NCI-H524 treated with DMSO at 0.1 percent for 48 hours (cell line): ENCODE data around the gene DOC2B.

Experiments used
- DNase-seq: peaks from one replicate; lab custom pipeline; 2025; lab: John Stamatoyannopoulos, UW

Gene DOC2B

DNA sequence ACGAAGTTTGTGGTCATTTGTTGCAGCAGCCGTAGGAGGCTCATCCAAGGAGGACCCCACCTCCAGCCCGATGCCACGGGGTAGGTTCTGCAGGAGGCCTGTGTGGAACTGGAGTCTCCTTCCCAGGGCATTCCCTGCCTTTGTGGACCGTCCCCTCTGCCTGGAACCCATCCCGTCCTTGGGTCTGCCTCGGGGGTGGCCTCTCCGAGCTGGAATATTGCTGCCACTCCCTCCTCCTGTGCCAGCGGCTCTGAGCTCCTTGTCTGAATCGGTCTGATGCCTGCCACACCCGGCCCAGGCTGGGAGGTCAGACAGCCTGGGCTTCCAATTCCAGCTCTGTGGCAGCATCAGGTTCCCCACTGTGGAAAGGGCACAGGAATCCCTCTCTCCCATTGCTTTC is 18.8 kb downstream of the DOC2B start:
- no peak for DNase-seq

DNA sequence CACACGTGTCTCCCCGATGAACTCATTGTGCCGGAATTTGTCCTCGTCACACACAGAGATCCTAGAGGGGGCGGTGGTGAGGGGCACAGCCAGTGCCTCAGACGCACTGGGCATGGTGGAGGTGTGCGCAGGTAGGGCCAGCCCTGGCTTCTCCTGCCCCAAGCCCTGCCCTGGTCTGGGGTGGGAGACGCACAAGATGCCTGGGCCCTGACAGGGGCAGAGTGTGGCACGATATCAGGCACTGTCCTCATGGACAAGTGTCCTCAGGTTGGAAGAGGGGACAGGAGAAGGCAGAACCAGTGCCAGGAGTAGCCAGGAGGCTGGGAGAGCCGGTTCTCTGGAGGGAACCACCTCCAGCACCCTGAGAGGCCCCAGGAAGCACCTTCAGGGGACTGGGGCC is 20.0 kb downstream of the DOC2B start:
- DNase-seq: no peak

DNA sequence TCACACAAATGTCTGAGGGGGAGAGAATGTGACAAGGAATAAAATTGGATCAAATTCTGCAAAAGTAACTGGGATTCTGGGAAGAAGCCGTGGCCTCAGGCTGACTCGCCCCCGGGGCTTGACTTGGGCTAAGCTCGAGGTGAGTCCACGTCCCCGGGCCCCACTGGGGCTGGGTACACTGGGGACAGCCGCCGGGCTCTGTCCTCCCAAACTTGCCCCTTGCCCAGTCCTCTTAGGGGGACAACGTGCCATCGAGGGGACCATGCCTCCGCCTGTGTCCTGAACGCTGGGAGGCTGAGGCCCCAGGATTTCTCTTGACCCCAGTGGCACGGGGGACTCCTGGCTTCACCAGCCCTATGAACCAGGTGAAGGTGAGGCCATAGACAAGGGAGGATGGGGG is 21.1 kb downstream of the DOC2B start:
- no peak for DNase-seq

DNA sequence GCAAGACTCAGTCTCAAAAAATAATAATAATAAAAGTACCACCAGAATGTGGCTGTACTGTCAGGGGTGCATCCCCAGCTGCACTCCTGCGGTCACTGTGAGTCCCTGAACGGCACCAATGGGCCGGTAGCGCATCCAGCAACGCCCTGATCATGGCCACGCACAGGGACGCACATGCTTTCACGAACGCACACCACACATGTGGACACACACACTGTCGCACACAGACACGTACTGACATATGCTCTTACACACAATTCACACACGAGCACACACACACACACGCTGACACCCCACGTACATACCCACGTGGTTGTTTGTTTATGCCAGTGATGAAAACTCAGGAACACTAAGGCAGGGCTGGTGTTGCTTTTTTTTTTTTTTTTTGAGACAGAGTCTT is 21.8 kb downstream of the DOC2B start:
- DNase-seq: no peak

DNA sequence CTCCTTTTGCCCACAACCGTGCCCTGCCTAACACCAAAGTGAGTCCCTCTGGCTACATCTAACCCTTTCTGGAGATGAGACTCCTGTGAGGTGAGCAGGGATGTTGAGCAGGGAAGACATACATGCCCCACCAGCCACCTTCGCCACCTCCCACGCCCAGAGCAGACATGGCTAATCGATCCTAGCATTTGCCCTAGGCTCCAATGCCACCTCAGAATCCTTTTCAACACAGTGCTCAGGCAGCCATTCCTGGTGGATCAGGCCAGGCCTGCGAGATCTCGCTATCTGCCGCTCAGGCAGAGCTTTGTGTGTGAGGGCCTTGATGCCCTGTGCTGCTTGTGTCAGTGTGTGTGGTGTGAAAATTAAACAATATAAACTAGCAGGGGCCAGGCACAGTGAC is 23.1 kb downstream of the DOC2B start:
- no peak for DNase-seq

DNA sequence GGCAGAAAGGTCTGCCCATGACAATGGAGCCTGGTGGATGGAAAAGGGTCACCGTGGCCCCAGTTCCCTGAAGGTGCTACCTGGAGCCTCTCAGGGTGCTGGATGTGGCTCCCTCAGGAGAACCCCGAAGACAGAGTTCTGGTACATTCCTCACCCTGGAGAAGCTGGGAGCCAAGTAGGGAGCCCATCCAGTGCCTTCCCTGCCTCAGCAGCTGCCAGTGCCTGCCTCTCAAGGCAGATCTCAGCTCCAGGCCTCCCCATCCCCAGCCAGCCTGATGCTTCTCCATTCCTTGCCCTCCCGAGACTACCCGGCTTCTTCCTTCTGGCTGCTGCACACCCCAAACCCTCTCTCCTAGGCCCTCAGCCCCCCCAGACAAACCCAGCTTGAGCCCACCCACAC is 23.5 kb downstream of the DOC2B start:
- DNase-seq: no peak

DNA sequence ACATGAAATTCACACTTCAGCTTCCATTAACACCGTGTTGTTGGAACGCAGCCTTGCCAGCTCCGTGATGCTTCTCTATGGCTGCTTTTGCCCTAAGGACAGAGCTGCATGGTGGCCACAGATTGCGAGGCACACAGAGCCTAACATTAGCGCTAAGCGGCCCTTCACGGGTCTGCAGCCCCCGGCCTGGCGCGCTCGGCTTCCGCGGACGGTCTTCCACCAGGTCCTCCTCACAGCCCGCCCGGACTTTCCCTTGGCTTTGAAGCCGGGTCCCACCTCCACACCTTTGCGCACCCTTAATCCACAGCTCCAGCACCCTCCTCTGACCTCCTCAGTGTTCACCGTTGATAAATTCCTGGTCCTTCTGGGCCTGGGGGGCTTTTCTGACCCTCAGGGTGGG is 24.5 kb downstream of the DOC2B start:
- no peak for DNase-seq

DNA sequence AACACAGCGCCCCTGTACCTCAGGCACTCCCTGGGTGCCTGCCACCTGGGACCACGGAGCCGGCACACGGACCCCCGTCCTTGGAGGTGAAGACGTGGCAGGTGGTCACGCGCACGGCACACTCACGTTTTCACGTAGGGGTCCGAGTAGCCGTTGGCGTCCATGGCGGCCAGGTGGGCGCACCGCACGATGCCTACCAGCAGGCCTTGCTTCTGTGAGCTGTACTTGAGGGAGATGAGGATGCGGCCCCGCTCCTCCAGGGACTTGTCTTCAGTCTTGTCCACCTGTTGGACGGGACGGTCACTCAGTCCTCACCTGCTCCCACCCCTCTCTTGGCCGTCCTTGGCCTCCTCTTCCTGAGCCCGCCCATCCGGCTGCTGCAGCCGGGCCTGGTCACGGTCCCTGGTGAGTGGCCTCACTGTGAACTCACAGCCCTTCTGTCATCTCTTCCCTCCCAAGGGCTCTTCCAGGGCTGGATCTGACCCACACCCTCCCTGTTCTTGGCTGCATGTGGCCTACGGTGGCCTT is 25.3 kb downstream of the DOC2B start:
- no peak for DNase-seq

DNA sequence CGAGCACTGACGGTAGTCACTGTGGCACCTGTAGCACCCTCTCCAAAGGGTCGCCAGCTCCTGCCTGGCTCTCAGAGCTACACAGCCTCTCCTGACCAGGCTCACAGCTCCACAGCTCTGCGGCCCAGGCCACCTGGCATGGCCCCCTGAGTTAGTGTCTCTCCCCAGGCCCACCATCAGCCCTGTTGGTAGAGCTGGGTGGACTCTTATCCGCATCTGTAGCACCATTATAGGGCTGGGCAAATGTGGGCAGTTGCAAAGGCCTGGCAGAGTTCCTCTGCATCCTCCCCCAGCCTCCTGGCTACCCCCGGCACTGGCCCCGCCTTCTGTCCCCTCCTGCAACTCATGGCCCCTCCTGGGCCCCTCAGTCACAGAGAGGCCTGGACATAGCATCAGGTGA is 25.9 kb downstream of the DOC2B start:
- DNase-seq: no peak

DNA sequence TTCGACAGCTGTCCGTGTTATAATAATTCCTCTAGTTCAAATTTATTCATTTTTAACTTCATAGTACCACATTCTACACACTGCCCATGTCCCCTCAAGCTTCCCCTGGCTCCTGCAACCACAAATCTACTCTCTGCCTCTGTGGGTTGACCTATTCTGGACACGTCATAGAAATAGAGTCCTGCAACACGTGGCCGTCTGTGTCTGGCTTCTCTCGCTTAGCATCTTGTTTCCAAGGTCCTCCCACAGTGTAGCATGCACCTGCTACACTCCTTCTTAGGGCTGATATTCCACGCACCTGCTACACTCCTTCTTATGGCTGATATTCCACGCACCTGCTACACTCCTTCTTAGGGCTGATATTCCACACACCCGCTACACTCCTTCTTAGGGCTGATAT is 27.6 kb downstream of the DOC2B start:
- DNase-seq: no peak

DNA sequence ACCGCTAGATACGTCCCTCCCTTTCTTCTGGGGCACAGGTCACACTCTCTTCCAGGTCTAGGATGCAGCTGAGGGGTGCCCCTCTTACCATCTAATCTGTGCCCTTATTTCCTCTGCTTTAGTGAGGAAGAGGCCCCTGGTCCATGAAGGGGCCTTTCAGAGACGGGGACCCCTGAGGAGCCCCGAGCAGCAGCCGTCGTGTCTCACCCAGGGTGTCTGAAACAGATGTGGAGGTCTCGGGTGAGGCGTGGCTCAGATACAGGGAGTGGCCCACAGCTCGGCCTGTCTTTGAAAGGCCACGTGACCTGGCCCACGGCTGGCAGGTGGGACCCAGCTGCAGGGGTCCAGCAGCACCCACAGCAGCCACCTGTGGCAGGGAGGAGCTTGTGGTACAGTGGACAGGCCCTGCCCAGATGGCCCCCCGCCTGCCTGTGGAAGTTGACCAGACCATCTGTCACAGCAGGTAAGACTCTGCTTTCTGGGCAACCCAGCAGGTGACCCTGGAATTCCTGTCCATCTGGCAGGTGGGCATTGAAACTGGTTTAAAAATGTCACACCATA is 28.5 kb downstream of the DOC2B start:
- no peak for DNase-seq

DNA sequence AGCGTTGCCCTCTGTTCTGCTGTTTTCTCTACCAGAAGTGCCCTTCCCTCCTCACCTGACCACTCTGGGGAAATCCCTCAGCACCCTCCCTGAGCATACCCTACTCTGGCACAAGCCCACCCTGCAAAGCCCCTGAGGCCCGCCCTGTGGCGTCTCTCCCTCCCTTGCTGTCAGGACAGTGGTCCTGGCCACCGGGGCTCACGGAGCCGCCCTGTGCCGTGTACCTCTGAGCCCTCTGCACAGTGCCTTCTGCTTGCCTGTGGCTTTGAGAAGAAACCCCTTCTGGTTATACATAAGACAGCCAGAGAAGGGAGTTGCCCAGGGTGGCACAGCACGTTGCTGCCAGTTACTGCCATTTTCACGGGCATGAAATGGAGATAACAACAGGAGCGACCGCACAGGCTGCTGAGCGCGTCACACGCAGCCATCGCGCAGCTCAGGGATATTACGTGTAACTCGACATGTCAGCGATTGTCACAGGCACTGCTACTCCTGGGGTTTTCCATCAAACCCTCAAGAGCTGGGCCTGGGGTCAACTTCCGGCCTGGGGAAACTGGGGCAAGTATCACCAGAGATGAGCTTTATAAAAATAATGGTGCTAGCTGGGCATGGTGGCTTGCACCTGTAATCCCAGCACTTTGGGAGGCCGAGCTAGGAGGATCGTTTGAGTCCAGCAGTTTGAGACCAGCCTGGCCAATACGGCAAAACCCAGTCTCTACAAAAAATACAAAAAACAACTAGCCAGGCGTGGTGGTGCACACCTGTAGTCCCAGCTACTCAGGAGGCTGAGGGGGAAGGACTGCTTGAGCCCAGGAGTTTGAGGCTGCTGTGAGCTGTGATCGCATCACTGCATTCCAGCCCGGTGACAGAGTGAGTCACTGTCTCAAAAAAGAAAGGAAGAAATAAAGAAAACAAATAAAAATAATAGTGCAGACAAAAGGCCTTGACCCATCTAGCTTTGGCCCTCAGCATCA is 29.3 kb downstream of the DOC2B start:
- no peak for DNase-seq

DNA sequence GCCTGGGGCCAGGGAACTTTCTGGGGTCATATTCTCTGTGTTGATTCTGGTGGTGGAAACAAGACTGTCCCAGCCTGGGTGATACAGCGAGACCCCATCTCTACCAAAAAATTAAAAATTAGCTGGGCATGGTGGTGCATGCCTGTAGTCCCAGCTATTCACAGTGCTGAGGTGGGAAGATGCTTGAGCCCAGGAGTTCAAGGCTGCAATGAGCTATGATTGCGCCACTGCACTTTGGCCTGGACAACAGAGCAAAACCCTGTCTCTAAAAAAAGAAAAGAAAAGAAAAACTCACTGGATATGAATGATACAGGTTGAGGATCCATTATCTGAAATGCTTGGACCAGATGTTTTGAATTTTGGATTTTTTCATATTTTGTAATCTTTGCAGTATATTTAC is 30.4 kb downstream of the DOC2B start:
- no peak for DNase-seq

DNA sequence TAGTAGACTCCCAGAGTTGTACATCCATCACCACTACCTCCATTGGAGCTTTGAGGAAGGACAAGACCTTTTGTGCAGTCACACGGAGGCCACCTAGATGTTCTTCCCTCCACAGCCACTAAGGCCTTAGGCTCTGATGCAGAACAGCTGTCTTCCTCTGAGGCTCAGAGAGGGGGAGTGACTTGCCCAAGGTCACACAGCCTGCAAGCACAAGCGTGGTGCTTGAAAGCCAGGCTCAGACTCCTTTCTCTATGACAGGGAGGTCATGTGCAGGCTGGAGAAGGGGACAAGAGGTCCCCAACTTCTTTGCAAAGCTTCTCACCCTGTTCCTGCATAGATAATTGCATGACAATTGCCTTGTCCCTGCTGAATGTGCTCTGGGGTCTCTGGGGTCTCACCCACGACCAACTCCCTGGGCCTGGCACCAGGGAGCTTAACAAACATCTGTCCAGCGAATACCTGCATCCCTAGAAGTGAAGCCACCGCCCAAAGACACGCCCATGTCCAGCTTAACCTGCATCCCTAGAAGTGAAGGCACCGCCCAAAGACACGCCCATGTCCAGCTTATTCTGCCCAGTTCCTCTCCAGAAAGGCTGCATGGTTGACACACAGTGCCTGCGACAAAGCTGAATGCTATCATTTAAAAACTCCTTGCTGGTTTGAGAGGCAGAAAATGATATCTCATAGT is 31.4 kb downstream of the DOC2B start:
- no peak for DNase-seq

DNA sequence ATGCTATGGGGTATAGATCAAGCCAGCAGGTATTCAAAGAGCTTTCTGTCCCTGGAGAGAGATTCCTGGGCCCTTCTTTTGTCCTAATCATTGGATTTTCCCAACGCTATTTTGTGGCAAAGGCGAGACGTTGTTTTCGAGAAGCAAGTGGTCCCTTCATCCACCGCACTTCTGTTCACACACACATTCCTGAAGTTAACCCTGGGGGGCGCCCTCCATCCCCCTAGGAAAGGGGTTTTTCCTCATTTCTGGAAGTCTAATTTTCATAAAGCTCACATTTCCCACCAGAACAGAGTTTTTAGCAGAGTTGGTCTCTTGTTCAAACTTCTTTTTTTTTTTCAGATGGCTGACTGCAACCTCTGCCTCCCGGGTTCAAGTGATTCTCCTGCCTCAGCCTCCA is 32.2 kb downstream of the DOC2B start:
- DNase-seq: no peak

DNA sequence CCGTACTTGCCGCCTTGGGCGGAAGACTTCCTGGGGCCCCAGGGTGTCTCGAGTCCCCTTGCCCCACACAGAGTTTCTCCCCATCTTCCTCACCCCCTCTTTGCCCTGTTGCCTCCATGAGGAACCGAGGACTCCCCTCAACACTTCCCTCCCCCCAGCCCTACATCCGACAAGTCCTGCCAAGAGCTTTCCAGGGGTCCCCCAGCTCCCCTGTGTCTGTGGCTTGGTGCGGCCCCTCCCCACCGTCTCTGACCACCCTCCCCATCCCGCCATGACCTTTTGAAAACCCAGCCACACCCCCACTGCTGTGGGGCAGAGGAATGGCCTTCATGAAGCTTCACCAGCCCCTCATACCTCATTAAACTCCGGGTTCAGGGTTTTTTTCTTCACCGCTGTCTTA is 32.7 kb downstream of the DOC2B start:
- DNase-seq: no peak

DNA sequence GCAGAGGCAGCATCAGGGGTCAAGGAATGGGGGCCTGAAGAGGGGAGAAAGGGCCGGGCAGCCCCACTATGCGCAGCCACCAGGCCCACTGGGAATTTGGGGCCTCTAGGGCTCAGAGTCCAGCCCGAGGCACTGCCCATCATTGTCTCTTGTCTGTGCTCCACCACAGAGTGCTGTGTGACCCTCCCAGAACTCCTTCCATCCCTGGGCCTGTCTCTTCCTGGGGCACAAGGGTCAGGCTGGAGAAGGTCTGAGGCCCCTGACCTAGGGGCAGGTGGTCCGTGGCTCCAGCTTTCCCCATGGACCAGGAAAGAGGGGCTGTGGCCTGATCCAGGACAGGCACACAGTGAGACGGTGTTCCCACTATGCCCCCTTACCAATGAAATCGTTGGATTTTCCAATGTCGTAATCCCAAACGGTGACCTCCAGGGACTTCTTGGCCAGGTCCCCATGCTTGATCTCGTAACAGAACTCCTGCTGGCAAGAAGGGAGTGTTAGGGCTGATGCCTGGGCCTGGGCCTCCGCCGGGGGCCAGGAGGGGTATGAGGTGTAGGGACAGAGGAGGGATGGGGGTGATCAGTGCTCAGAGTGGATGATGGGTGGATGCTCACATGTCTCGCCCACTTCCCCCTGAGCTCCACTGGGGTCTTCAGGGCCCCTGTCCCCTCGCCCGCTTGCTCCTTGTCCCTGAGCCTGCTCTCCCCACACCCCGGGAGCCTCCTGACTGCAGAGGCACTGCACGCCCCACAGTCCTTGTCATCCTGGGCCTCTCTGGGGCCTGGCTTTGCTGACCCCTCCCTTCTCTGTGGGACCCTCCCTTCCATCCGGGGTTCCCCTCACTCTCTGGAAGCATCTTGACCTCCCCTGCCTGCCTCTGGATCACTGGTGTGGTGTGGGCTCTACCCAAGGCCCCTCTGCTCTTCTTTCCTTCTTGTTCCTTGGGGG is 33.4 kb downstream of the DOC2B start:
- DNase-seq: no peak

DNA sequence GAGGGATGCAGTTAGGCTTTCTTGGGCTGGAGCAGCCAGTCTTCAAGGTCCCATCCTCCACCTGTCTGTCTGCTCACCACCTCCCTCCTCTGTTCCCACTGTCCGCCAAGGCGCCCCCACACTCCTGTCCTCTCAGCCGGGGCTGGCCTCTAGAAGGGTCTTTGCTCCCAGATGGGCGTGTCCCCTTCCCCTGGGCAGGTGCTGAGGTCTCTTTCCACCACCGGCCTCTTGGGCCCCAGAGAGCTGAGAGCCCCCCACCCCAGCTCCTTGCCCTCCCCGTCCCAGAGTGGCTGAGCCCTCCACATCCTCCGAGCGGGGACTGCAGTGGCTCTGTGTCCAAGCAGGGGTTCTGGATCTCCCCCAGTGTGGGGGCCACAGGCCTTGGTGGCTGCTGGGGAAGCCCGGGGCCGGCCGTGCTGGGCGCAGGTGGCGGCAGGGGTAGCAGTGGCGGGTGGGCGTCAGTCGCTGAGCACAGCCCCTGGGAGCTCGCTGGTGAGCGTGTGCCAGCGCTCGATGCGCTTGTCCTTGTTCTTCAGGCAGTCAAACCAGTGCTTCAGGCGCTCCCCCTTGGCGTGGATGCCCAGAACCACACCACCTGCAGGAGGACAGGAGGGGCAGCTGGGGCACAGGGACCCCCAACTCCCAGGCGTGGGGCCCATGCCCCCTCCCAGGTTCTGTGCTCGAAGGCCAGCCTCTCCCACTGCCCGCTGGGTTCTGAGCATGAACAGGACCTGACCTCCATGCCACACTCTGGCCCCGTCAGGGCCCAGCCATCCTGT is 34.3 kb downstream of the DOC2B start:
- DNase-seq: no peak

DNA sequence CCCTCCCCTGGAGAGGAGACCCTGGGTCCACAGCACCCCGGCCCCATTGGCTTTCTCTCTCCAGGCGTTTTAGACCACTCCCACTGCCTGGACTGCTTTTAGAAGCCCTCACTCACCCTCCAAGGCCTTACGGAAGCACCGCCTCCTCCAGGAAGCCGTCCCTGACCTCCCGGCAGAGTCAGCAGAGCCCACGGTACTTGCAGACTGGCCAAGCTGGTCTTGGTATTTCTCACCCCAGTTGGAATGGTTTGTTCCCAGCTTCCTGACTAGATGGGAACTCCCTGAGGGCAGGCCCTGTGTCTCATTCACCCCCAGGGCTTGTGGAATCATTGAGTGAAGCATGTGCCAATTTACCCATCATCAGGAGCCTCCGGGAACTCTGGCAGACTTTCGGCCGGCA is 34.9 kb downstream of the DOC2B start:
- no peak for DNase-seq

DNA sequence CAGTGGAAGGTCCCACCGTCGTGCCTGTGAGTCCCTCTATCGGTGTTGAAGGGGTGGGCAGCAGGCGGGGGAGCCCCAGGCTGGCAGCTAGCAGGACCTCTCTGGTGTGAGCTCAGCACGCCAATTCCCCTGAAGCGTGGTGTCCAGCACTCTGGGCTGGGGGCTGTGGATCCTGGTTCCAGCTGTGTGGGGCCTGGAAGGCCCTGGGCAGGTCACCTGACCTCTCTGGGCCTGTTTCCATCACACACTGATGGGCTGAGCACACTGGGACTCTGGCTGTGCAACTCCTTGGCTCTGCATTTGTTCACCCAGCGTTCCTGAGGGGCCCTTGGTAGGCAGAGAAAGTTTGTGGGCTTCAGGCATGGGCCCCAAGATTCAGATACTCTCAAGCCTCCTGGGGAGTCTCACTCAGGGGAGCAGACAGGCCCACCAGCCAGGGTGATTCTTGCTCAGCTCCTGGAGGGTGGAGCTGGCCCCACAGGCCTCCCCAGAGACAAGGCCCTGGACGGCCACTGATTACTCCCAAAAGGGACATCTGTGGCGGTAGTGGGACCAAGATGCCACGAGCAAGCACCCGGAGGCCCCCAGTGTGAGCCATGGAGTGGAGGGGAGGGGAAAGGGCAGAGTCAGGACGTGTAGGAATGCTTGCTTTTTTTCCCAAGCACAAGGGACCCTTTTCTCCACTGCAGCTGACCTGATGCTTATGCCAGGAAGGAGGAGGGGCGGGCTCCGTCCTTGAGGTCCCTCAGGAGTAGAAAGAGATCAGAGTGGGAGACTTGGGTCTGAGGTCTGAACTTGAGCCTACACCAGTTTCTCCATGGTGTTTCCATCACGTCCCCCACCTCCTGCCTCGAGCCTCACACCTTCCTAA is 35.5 kb downstream of the DOC2B start:
- no peak for DNase-seq
